Cardiac septum (tissue), 1 donor: ENCODE data around the gene OVAAL. TPM values are rescaled to one million over a fixed set of nuclear protein-coding genes. Genes with fewer than 3 reads are reported as not detected.

ENCODE experiments used
- DNase-seq: peaks from one replicate; pipeline ENCODE4 v3.0.0-alpha.2; 2020; ENCODE audit warnings: low spot score
- intact Hi-C: fragments of 100-400 bp; cut with DNase I; formaldehyde crosslinking; loops from one replicate; pipeline ENCODE4 v1.14.0; 2022
- long read RNA-seq: library from polyadenylated mRNA; unstranded; transcript quantifications from one replicate; pipeline ENCODE4 v2.0.0, GENCODE V29; 2021
- total RNA-seq: library from RNA; stranded (reverse); fragmentation: NEBNext Ultra II Directional; extraction: Animal tissue kit (Norgen Biotek cat#: 25700); gene quantifications from one replicate; pipeline ENCODE4 v1.2.1, GENCODE V29; 2021
- donor health status: DM: no; HTN: no; CAD: no.

OVAAL gene
- 6.3 TPM for total RNA-seq
- long read RNA-seq, partial matches to known transcripts = 0 of 3 reads
- long read RNA-seq, other reads (novel, unspliced or antisense) = 3 of 3 reads

DNA sequence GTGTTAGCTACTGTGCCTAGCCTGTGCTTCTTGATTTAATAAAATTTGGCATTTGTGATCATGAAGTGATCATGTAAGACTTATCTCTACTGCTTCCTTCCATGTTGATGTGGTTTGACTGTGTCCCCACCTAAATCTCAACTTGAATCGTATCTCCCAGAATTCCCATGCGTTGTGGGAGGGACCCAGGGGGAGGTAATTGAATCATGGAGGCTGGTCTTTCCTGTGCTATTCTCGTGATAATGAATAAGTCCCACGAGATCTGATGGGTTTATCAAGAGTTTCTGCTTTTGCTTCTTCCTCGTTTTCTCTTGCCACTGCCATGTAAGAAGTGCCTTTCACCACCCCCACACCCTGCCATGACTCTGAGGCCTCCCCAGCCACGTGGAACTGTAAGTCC is at the start of gene OVAAL:
Gene OVAAL, plus strand, starts transcription at position 301 of the 400 bp plus-strand sequence.
- intact Hi-C loops = no loop called here

GRCh38 chr1:180510882-180511281 is 47.9 kb upstream of the OVAAL start:
- intact Hi-C loops = no loop called here
- no peak for DNase-seq

More for the DNA sequence above, at the start of gene OVAAL:
- no peak for DNase-seq

DNA sequence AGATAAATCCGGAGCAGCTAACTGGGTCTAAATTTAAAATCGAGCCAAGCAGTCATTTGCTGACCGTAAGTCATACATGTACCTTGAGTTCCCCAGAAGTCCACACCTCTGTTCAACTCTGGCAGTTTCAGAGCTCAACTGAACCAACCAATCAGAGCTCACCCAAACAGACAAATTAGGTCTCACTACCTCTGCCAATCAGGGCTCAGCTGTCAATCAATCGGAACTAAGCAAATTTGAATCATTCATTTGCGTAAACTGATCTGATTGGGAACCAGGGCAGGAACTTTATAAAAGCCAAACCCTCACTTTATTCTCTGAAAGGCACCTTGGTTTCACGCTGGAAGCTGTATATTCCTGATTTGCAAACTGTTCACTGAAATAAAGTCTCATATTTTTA is 45.2 kb upstream of the OVAAL start:
- no peak for DNase-seq
- intact Hi-C loops = no loop called here

- intact Hi-C loops = loop anchor here (5.0 kb wide), 2 partner anchors 117 to 347 kb away; partner anchors contain the start of gene XPR1
- no peak for DNase-seq
Observed at GRCh38 chr1:180515364-180515763, 43.4 kb upstream of the OVAAL start.

DNA sequence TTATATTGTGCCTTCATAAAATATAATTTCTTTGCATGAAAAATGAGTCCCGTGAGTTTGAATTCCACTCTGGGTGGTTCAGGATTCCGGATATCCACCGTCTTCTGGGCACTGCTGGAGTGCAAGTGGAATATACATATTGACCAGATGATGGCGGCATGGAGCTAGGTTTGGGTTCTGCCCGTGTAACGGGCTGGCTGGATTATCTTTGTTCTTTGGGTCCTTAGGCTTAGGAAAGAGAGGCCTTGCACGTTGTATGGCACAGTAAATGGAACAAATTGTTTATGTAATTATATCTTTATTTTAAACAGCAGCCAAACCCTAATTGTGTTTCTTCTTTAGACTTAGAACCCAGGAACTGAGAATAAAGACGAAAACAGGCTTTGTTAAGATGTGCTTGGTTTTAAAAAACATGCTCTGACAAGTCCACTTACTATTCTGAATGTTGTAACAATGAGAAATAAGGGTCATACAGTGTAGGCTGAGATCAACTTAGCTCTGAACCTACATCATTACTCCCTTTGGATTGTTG is 42.8 kb upstream of the OVAAL start:
- intact Hi-C loops = loop anchor here (5.0 kb wide), 2 partner anchors 116 to 346 kb away; partner anchors contain the start of gene XPR1

GRCh38 chr1:180519846-180520245 is 38.9 kb upstream of the OVAAL start:
- intact Hi-C loops = loop anchor here (5.0 kb wide), 2 partner anchors 112 to 342 kb away; partner anchors contain the start of gene XPR1
- DNase-seq = no peak

More for the DNA sequence above, 42.8 kb upstream of the OVAAL start:
- no peak for DNase-seq

DNA sequence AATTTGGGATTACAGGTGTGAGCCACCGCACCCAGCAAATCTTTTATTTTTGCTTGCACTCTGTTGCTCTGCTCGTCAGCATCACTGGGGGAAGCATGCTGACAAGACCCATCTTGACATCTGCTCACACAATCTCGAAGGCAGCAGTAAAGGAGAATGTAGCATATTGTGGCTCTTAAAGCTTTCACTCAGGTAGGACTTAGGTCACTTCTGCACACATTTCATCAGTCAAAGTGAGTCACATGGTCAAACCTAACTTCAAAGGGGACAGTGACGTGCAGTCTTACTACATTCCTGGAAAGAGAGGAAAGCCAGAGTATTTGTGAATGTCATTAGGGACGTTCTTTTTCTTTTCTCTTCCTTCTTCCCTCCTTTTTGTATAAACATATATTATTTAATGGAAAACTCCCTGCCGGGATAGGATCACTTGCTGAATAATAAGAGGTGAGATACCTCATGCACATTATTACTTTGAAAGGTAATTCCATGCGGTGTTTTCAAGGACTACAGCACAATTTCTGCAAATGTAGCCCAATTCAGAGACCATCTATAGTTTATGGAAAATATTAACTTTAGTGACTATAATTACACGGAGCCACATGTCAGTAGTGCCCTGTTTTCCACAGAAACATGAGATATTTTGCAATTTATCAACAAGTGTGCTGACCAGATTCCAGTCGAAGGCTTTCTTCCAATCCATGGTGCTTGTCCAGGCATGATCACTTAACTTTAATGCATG is 37.1 kb upstream of the OVAAL start:
- DNase-seq = no peak
- intact Hi-C loops = no loop called here

GRCh38 chr1:180522213-180522515 is 36.6 kb upstream of the OVAAL start:
- no peak for DNase-seq
- intact Hi-C loops = no loop called here

GRCh38 chr1:180524160-180524914 is 34.4 kb upstream of the OVAAL start:
- no peak for DNase-seq
- intact Hi-C loops = no loop called here

DNA sequence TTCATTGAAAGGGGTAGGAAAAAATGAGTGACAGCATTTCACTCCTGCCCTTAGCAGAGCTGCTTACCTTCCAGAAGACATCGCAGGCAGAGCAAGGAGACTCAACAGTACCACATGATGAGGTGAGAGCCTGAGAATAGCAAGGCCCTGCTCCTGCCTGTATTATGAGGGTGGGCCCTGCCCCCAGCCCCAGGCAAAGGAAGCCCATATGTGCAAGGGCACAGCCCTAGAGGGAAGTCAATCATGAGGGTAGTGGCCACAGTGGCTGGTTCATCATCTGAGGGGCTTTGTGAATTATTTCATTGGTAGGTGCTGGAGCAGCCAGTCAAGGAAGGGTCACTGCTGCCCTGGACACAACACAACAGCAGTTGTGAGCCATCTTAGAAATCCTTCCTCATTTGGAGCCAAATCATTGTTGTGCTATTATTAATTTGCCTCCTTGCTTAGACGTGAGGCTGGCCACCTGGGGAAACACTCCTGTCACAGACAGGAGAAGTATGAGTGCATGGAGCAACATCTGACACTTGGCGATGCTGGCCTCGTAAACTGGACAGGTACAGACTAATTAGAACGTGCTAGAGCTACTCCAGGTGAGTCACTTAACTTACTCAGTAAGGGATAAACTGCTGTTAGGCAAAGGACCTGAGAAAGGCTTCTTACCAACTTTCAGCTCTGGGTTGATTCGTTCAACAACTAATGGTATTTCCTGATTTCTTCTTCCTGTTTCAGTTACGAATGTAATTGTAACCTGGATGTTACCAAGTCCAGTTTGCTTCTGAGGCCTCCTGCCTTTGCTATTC is 33.6 kb upstream of the OVAAL start:
- intact Hi-C loops = no loop called here
- DNase-seq = no peak

DNA sequence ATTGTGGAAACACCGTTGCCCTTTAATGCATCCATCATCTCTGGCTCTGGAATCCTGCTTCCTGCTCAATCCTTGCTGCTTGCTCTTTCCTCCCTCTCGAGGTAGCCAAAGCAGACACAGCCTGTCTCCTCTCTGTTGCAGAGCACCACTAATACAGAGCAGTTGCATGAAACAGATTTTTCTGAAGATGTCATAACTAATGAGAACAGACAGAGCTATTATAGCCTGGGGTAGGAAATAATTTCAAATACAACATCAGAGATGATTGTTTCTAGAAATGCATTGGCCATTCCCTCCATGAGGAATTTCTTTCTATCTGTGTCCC is 33.1 kb upstream of the OVAAL start:
- intact Hi-C loops = no loop called here
- no peak for DNase-seq

DNA sequence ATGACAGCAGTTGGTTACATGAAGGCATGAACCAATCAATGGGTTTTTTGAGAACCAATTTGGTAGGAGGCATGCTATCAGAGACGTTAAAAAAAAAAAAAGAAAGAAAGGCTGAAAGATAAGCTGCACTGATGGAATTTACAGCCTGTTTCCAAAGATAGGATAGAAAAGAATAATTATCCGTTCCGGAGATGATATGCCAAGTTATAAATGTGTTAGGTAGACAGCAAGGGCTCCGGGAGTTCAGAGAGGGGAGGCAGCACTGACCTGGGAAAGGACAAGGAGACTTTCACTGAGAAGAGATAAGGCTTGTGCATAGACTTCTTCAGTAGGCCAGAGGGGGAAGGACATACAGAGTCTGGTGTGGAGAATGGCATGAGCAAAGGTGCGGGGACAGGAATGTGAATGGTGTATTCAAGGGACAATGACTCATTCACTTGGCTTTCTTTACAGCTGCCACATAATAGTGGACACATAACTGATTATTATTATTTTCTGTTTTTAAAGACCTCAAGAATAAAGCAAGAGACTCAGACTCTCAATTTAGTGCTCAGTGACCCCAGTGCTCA is 31.6 kb upstream of the OVAAL start:
- intact Hi-C loops = no loop called here
- DNase-seq = no peak

GRCh38 chr1:180528868-180529470 is 29.8 kb upstream of the OVAAL start:
- intact Hi-C loops = no loop called here
- no peak for DNase-seq

DNA sequence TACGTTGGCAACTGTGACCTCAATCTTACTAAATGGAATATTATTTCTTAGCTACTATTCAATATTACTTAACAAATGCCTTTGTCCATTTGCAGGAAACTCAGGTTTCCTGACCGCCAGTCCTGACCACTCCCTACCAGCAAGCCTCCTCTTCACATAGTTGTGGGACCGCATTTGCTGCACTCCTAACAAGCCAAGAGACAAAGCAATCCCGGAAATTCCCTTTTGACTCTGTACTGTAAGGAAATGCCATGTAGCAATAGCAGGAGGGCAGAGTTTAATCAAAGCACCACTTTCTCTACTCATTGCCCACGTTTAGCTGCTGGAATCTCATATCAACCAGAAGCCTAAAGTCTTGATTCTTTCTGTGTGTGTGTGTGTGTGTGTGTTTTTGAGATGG is 28.3 kb upstream of the OVAAL start:
- intact Hi-C loops = loop anchor here (5.0 kb wide), 2 partner anchors 37 to 332 kb away; no protein-coding TSS in a partner anchor

GRCh38 chr1:180532854-180533253 is 25.9 kb upstream of the OVAAL start:
- intact Hi-C loops = loop anchor here (2.0 to 5.0 kb wide), 3 partner anchors 34 to 329 kb away; partner anchors contain the start of gene XPR1
- DNase-seq = no peak

More for the DNA sequence above, 28.3 kb upstream of the OVAAL start:
- no peak for DNase-seq

DNA sequence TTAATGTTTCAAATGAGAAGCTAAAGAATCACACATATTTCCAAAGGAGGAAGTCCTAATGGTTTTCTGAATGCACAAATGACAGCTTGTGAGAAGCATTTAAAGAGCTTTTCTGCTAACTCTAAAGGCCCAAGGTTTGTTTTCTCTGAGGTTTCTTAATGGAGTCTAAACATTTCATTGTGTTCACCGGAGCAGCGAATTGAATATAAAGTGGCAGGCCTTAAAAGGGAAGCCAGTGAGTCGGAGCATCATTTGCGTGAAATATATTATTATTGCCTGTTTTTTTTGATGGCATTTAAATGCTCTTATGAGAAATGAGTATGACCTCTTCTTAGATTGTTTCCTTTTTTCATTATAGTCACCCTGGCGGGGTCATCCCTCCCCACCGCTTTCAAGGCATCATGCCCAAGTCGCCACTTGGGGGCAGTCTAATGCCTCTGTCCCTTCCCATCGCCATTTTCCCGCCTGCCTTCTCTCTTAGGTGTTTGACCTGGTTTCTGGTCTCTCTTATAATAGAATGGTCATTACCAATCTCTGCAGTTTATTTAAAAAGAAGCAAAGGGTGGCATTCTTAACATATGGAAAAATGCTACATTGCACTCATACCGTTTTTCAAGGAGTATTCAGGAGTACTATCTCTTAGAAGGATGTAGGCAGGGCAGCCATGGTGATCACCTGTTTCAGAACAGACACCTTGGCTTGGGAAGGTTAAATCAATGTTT is 25.3 kb upstream of the OVAAL start:
- intact Hi-C loops = loop anchor here (2.0 to 5.0 kb wide), 3 partner anchors 34 to 329 kb away; partner anchors contain the start of gene XPR1
- DNase-seq = no peak

DNA sequence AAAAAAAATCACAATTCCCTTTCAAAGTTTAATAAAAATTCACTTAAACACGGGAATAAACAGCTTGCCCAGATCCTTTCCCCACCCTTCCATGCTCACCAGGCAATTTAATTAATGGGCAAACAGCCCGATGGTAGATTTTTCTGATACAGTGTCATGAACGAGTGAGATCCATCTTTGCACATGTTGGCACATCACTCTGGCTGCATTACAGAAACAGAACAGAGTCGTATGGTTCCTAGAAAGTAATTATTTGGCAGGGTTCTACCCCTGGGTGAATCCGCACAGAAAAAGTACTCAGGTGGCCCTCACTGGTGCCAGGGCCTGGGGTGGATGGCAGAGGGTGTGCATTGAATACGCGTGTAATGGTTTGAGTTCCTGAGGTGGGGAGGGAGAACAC is 24.6 kb upstream of the OVAAL start:
- no peak for DNase-seq
- intact Hi-C loops = loop anchor here (5.0 kb wide), 2 partner anchors 33 to 328 kb away; no protein-coding TSS in a partner anchor

DNA sequence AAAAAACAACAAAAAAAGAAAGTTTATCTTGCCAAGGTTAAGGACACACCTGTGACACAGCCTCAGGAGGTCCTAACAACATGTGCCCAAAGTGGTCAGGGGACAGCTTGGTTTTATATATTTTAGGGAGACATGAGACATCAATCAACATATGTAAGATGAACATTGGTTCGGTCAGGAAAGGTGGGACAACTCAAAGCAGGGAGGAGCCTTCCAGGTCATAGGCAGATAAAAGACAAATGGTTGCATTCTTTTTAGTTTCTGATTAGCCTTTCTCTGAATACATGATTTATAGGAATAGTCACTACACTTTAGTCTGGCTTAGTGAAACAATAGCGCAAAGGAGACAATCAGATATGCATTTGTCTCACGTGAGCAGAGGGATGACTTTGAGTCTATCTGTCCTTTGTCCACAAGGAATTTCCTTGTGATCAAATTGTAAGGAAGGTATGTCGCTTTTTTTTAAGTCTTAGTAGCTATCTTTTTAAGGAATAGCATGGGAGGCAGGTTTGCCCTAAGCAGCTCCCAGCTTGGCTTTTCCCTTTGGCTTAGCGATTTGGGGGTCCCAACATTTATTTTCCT is 23.3 kb upstream of the OVAAL start:
- DNase-seq = no peak
- intact Hi-C loops = no loop called here
